ENCODE results near the gene CCR2. TPM values are rescaled to one million over a fixed set of nuclear protein-coding genes. Genes with fewer than 3 reads are reported as not detected.
"Not testable (repeated sequence)": the region's sequence is repeated elsewhere in the genome, so short reads cannot be mapped to it uniquely, and the experiment has no call there.

Gene CCR2
- total RNA-seq (2014; rRNA removed; shearing (Covaris generic); ENCODE audit: low replicate concordance), result not detected in 2 replicates

- Histone ChIP-seq H3K36me3 (no peaks in the 10 kb centered on the region), H3K27me3 (no peaks in the 10 kb centered on the region), H3K4me3 (no peak within 1 kb of the TSS), H3K9me3 (no peaks in the 10 kb centered on the region)
- DNase-seq, result no peak
These were observed at the start of gene CCR2 for GRCh38 chr3:46353647-46354410. CCR2 (plus strand) TSS chr3:46354111; CDS start chr3:46357528, 3,417 bp downstream.

DNA sequence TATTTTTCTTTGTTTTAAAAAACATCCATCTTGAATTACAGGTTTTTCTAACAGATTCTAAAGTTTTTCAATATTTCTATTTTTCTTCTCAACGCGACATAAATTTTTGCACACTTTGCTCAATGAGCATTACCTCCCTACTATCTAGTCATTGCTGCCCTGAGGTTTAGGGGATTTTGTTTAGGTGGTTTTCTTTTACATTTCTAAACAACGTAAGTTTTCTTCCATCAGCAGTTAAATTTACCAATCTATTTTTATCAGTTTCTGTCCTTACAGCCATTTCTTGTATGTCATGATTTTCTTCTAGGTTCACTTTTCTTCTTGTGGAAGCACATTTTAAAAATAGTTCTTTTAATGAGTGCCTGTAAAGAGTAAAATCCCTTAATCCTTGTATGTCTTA is 49.2 kb upstream of the CCR2 start:
- no peaks in the 10 kb centered on the region for H3K9me3 ChIP-seq
- DNase-seq, result no peak
- H3K27me3 ChIP-seq, result peaks cover 2% of the 10 kb centered on the region; the same call in 1 of the 2 replicates
- H3K36me3 ChIP-seq, result no peaks in the 10 kb centered on the region
- H3K4me3 ChIP-seq, result no peak overlapping the region

DNA sequence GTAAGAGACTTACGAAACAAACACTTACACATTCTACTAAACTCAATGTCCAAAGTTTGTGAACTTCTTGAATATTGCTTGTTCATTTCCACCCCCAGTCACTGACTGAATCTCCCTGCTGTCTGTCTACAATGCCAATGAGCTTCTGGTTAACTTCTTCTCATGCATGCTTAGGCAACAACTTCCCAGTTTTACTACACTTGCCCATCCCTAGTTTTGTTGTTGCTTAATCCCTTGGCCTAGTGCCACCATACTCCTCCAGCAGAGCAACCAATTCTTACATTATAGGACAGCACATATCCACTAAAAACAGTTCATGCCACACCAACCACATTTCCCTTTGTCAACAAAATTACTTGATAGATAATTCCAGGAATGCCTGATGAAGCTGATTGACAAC is 40.9 kb upstream of the CCR2 start:
- Histone ChIP-seq H3K9me3 (no peaks in the 10 kb centered on the region), H3K27me3 (peaks cover 4% of the 10 kb centered on the region; the same call in 1 of the 2 replicates), H3K36me3 (no peaks in the 10 kb centered on the region), H3K4me3 (no peak overlapping the region)
- DNase-seq, result no peak

DNA sequence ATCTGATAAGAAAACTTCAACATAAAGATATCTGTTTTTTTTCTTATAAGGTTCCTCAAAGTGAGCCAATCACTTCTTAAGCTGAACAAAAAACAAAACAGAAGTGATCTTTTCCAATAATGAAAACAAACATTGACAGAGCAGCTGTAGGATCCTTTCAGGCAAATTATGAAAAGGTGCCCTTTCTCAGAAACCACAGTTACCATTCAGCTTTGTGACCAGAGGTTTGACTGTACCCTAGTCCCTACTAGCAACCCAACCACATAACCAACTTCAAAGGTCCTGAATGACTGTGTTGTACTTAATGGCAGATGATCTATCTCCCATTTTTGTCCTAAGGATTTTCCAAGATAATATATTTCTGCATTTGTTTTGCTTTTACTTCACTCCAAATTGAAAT is 39.4 kb upstream of the CCR2 start:
- H3K27me3 ChIP-seq, result peaks cover 4% of the 10 kb centered on the region; the same call in 1 of the 2 replicates
- no peak for DNase-seq
- no peaks in the 10 kb centered on the region for H3K36me3 ChIP-seq
- H3K4me3 ChIP-seq, result no peak overlapping the region
- no peaks in the 10 kb centered on the region for H3K9me3 ChIP-seq

DNA sequence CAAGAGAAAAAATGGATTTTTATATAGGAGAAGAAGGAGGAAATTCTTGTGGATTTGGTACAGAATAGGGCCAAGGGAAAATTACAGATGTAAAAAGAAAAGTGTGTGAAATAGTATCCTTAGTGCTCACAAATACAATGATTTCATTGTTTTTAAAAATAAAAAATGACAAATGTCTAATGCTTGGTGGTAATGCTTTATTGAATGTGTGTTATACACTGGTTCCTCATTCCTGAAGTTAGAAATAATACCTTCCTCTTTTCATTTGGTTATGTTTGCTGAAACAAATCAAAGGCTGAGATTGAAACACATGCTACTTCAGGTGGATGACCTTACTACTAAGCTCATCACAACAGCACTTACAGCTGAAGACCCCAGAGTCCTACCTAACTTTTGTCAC is 37.7 kb upstream of the CCR2 start:
- Histone ChIP-seq H3K4me3 (no peak overlapping the region), H3K36me3 (no peaks in the 10 kb centered on the region), H3K9me3 (no peaks in the 10 kb centered on the region), H3K27me3 (peaks cover 4% of the 10 kb centered on the region; the same call in 1 of the 2 replicates)
- no peak for DNase-seq

GRCh38 chr3:46318207-46318927 is 35.5 kb upstream of the CCR2 start:
- no peaks in the 10 kb centered on the region for H3K36me3 ChIP-seq
- H3K4me3 ChIP-seq, result no peak overlapping the region
- no peak for DNase-seq
- peaks cover 4% of the 10 kb centered on the region; the same call in 1 of the 2 replicates for H3K27me3 ChIP-seq
- H3K9me3 ChIP-seq, result no peaks in the 10 kb centered on the region

GRCh38 chr3:46321461-46322104 is 32.3 kb upstream of the CCR2 start:
- DNase-seq, result no peak
- Histone ChIP-seq H3K27me3 (no peaks in the 10 kb centered on the region), H3K9me3 (no peaks in the 10 kb centered on the region), H3K4me3 (no peak overlapping the region), H3K36me3 (no peaks in the 10 kb centered on the region)

- H3K4me3 ChIP-seq, result no peak overlapping the region
- H3K36me3 ChIP-seq, result no peaks in the 10 kb centered on the region
- H3K27me3 ChIP-seq, result no peaks in the 10 kb centered on the region
- no peak for DNase-seq
- 0 out of 2 replicates have a peak, but pooled peaks cover 4% of the 10 kb centered on the region for H3K9me3 ChIP-seq
These were observed 29.9 kb upstream of the CCR2 start for GRCh38 chr3:46324036-46324435.

GRCh38 chr3:46325645-46326300 is 28.1 kb upstream of the CCR2 start:
- Histone ChIP-seq H3K27me3 (no peaks in the 10 kb centered on the region), H3K9me3 (0 out of 2 replicates have a peak, but pooled peaks cover 4% of the 10 kb centered on the region), H3K36me3 (no peaks in the 10 kb centered on the region), H3K4me3 (no peak overlapping the region)
- DNase-seq, result peak; percentile 2

DNA sequence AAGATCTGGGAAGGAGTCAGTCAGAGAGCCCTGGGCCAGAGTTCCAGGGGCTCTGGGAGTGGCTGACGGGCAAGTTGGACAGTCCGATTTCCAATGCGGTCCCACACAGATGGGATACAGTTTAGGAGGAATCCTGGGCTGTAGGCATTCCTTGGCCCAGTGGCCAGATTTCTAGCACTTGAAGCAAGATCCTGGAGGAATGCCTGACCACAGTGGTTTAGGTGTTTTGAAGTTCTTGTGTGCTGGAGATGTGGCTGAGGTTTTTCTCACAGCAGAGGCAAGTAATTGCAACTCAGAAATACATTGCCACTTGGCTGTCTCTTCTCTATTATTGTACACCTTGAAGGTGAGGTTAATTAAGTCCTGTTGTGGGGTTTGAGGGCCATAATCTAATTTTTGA is 23.2 kb upstream of the CCR2 start:
- H3K4me3 ChIP-seq, H3K36me3 ChIP-seq, H3K27me3 ChIP-seq, H3K9me3 ChIP-seq: not testable (repeated sequence)
- DNase-seq, result peak; percentile 4

DNA sequence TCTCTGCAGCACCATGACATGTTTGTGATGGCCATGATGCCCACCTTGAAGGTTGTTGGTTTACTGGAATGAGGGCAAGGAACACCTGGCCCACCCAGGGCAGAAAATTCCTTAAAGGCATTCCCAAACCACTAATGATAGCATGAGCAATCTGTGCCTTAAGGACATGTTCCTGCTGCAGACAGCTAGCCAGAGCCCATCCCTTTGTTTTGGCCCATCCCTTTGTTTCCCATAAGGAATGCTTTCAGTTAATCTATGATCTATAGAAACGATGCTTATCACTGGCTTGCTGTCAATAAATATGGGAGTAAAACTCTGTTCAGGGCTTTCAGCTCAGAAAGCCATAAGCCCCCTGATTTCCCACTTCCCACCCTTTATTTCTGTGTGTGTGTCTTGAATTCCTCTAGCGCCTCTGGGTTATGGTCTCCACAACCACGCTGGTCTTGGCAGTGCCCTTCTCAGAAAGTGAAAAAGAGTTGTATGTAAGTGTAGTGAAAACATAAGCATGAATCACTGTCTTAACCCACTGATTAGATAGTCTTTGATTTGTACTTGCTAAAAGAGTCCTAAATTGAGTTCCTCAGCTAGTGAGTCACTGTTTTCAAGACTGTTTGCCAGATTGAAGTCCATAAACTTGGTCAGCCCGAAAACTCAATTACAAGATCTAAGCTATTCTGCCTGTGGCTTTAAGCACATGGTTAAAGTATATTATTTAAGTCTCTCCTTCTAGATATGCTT is 19.0 kb upstream of the CCR2 start:
- no peaks in the 10 kb centered on the region for H3K9me3 ChIP-seq
- H3K36me3 ChIP-seq, result no peaks in the 10 kb centered on the region
- no peak overlapping the region for H3K4me3 ChIP-seq
- peak; percentile 20 for DNase-seq
- no peaks in the 10 kb centered on the region for H3K27me3 ChIP-seq

GRCh38 chr3:46335541-46335940 is 18.4 kb upstream of the CCR2 start:
- H3K36me3 ChIP-seq, result no peaks in the 10 kb centered on the region
- no peak overlapping the region for H3K4me3 ChIP-seq
- DNase-seq, result no peak
- H3K9me3 ChIP-seq, result no peaks in the 10 kb centered on the region
- H3K27me3 ChIP-seq, result no peaks in the 10 kb centered on the region

DNA sequence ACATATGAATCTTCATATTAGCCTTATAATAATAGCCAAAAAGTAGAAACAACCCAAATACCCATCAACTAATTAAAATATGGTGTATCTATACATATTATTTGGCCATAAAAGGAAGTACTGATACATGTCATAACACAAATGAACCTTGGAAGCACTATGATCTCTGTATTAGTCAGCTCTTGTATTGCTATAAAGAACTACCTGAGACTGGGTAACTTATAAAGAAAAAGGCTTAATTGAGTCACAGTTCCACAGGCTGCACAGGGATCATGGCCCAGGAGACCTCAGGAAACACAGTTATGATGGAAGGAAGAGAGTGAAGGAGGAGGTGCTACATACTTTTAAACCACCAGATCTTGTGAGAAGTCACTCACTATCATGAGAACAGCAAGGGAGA is 16.0 kb upstream of the CCR2 start:
- DNase-seq, result no peak
- Histone ChIP-seq H3K27me3 (no peaks in the 10 kb centered on the region), H3K4me3 (no peak overlapping the region), H3K9me3 (no peaks in the 10 kb centered on the region), H3K36me3 (no peaks in the 10 kb centered on the region)

DNA sequence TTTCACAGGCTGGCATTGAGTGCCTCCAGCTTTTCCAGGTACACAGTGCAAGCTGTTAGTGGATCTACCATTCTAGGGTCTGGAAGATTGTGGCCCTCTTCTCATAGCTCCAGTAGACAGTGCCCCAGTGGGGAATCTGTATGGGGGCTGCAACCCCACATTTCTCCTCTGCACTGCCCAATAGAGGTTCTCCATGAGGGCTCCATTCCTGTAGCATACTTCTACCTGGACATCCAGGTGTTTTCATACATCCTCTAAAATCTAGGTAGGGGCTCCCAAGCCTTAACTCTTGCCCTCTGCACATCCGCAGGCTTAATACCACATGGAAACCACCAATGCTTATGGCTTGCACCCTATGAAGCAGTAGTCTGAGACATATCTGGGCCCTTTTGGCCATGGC is 15.1 kb upstream of the CCR2 start:
- Histone ChIP-seq H3K9me3 (no peaks in the 10 kb centered on the region), H3K27me3 (no peaks in the 10 kb centered on the region), H3K4me3 (no peak overlapping the region), H3K36me3 (no peaks in the 10 kb centered on the region)
- DNase-seq, result no peak

GRCh38 chr3:46344476-46344875 is 9.4 kb upstream of the CCR2 start:
- no peak for DNase-seq
- H3K4me3 ChIP-seq, result no peak overlapping the region
- no peaks in the 10 kb centered on the region for H3K9me3 ChIP-seq
- H3K36me3 ChIP-seq, result no peaks in the 10 kb centered on the region
- H3K27me3 ChIP-seq, result no peaks in the 10 kb centered on the region

GRCh38 chr3:46348823-46349482 is 5.0 kb upstream of the CCR2 start:
- Histone ChIP-seq H3K36me3 (no peaks in the 10 kb centered on the region), H3K27me3 (no peaks in the 10 kb centered on the region), H3K4me3 (no peak overlapping the region), H3K9me3 (no peaks in the 10 kb centered on the region)
- DNase-seq, result no peak

All from MG63 (cell line).